Measurements from ENCODE around the gene TNFRSF1B.

TNFRSF1B gene

GRCh38 chr1:12180315-12180714, 13.5 kb downstream of the TNFRSF1B start:
- Histone ChIP-seq H3K27ac (no peak overlapping the region), H3K4me3 (ENCODE audit: low read depth, low read length) (no peak overlapping the region), H3K9ac (no peak overlapping the region), H3K4me2 (ENCODE audit: low read length) (no peak overlapping the region), H3K9me3 (ENCODE audit: control insufficient read depth, low read length) (no peaks in the 10 kb centered on the region), H3K27me3 (ENCODE audit: control insufficient read depth, insufficient read depth, low read length) (no peaks in the 10 kb centered on the region), H3K36me3 (ENCODE audit: control insufficient read depth, insufficient read depth, low read length) (no peaks in the 10 kb centered on the region), H3K4me1 (no peaks in the 10 kb centered on the region), H2AFZ (no peak overlapping the region), H3K79me2 (no peaks in the 10 kb centered on the region)
- no peak for TF ChIP-seq CTCF (IDR thresholded peaks at IDR 0.05)

- TF ChIP-seq CTCF (IDR thresholded peaks at IDR 0.05): no peak
- no peaks in the 10 kb centered on the region for H3K9me3 ChIP-seq (ENCODE audit: control insufficient read depth, low read length)
- H2AFZ ChIP-seq: no peak overlapping the region
- no peak overlapping the region for H3K9ac ChIP-seq
- H3K4me2 ChIP-seq (ENCODE audit: low read length): no peak overlapping the region
- H3K4me3 ChIP-seq (ENCODE audit: low read depth, low read length): no peak overlapping the region
- H3K27ac ChIP-seq: no peak overlapping the region
- H3K79me2 ChIP-seq: no peaks in the 10 kb centered on the region
- H3K27me3 ChIP-seq (ENCODE audit: control insufficient read depth, insufficient read depth, low read length): no peaks in the 10 kb centered on the region
- no peaks in the 10 kb centered on the region for H3K4me1 ChIP-seq
- H3K36me3 ChIP-seq (ENCODE audit: control insufficient read depth, insufficient read depth, low read length): no peaks in the 10 kb centered on the region
Measured at GRCh38 chr1:12180903-12181302, 14.1 kb downstream of the TNFRSF1B start.

GRCh38 chr1:12181568-12181967, 14.8 kb downstream of the TNFRSF1B start:
- no peaks in the 10 kb centered on the region for H3K27me3 ChIP-seq (ENCODE audit: control insufficient read depth, insufficient read depth, low read length)
- no peak overlapping the region for H3K4me3 ChIP-seq (ENCODE audit: low read depth, low read length)
- no peaks in the 10 kb centered on the region for H3K79me2 ChIP-seq
- no peak overlapping the region for H3K9ac ChIP-seq
- no peak overlapping the region for H3K27ac ChIP-seq
- H3K4me2 ChIP-seq (ENCODE audit: low read length): no peak overlapping the region
- no peak for TF ChIP-seq CTCF (IDR thresholded peaks at IDR 0.05)
- H2AFZ ChIP-seq: no peak overlapping the region
- H3K9me3 ChIP-seq (ENCODE audit: control insufficient read depth, low read length): no peaks in the 10 kb centered on the region
- no peaks in the 10 kb centered on the region for H3K4me1 ChIP-seq
- no peaks in the 10 kb centered on the region for H3K36me3 ChIP-seq (ENCODE audit: control insufficient read depth, insufficient read depth, low read length)

- H3K4me1 ChIP-seq: no peaks in the 10 kb centered on the region
- no peak overlapping the region for H3K27ac ChIP-seq
Measured at GRCh38 chr1:12182410-12182984, 15.7 kb downstream of the TNFRSF1B start.

More at GRCh38 chr1:12182410-12182984, 15.7 kb downstream of the TNFRSF1B start:
- no peak overlapping the region for H3K4me2 ChIP-seq (ENCODE audit: low read length)
- no peaks in the 10 kb centered on the region for H3K79me2 ChIP-seq
- H3K36me3 ChIP-seq (ENCODE audit: control insufficient read depth, insufficient read depth, low read length): no peaks in the 10 kb centered on the region
- no peaks in the 10 kb centered on the region for H3K27me3 ChIP-seq (ENCODE audit: control insufficient read depth, insufficient read depth, low read length)
- H2AFZ ChIP-seq: no peak overlapping the region
- TF ChIP-seq CTCF (IDR thresholded peaks at IDR 0.05): no peak
- no peak overlapping the region for H3K9ac ChIP-seq
- H3K9me3 ChIP-seq (ENCODE audit: control insufficient read depth, low read length): no peaks in the 10 kb centered on the region
- no peak overlapping the region for H3K4me3 ChIP-seq (ENCODE audit: low read depth, low read length)

Measured in parathyroid adenoma (tissue), 2 donors.